GM12878 (cell line): ENCODE data around the gene ELL. TPM values are rescaled to one million over a fixed set of nuclear protein-coding genes. Genes with fewer than 3 reads are reported as not detected.

Experiments used
- CEBPB ChIP-seq, 2 experiments: fragments of 150-350 bp in 1 of 2; IDR thresholded peaks; 2 replicates each; pipeline ENCODE4 v1.6.1; 2012 to 2014; ENCODE audit warnings: low read depth in 2 of 2, low read length in 2 of 2, borderline replicate concordance in 1 of 2, inconsistent platforms in 1 of 2
- CHD2 ChIP-seq: IDR thresholded peaks from 2 replicates; pipeline ENCODE4 v1.6.1; 2011; ENCODE audit warnings: low read depth, low read length, improper control_type of control experiment, borderline replicate concordance
- CREB1 ChIP-seq: IDR thresholded peaks from 2 replicates; pipeline ENCODE4 v1.6.1; 2012; ENCODE audit warnings: low read depth, mild to moderate bottlenecking, inconsistent platforms
- DPF2 ChIP-seq: fragments of 450-650 bp; IDR thresholded peaks from 2 replicates; pipeline ENCODE4 v1.6.1; 2017; ENCODE audit warnings: mild to moderate bottlenecking
- E2F4 ChIP-seq: IDR thresholded peaks from 2 replicates; pipeline ENCODE4 v1.6.1; 2012; ENCODE audit warnings: low read depth, low read length, improper control_type of control experiment
- EP300 ChIP-seq, 2 experiments: fragments of 150-350 bp in 1 of 2; IDR thresholded peaks; 2 replicates each; pipeline ENCODE4 v1.6.1; 2011 to 2012; ENCODE audit warnings: low read depth in 2 of 2, low read length in 2 of 2, borderline replicate concordance in 1 of 2, improper control_type of control experiment in 1 of 2, inconsistent platforms in 1 of 2; ENCODE audit not compliant: control insufficient read depth in 1 of 2
- ETV6 ChIP-seq, 2 experiments: fragments of 450-650 bp in 1 of 2; IDR thresholded peaks in 1 of 2; conservative IDR thresholded peaks in 1 of 2; 2 replicates each; pipeline ENCODE4 v1.6.1; 2014; ENCODE audit warnings: antibody characterized with exemption in 1 of 2, borderline replicate concordance in 1 of 2, low read depth in 1 of 2, mild to moderate bottlenecking in 1 of 2, moderate library complexity in 1 of 2
- GABPA ChIP-seq: IDR thresholded peaks from 2 replicates; pipeline ENCODE4 v1.6.1; 2014; ENCODE audit warnings: antibody characterized with exemption, low read depth, mild to moderate bottlenecking, inconsistent platforms
- GATAD2B ChIP-seq: fragments of 450-650 bp; conservative IDR thresholded peaks from 2 replicates; pipeline ENCODE4 v1.6.1; 2017; ENCODE audit warnings: low read depth, mild to moderate bottlenecking, moderate library complexity
- IKZF1 ChIP-seq: fragments of 450-650 bp; conservative IDR thresholded peaks from 2 replicates; pipeline ENCODE4 v1.6.1; 2017; ENCODE audit warnings: antibody characterized with exemption, mild to moderate bottlenecking
- IKZF2 ChIP-seq, 2 experiments: fragments of 450-650 bp; IDR thresholded peaks; 2 replicates each; pipeline ENCODE4 v1.6.1; 2017; ENCODE audit warnings: mild to moderate bottlenecking in 2 of 2, moderate library complexity in 2 of 2
- KDM1A ChIP-seq: fragments of 200-600 bp; sonication (generic); IDR thresholded peaks from 2 replicates; pipeline ENCODE4 v1.6.1; 2016; ENCODE audit warnings: borderline replicate concordance
- MAX ChIP-seq: IDR thresholded peaks from 2 replicates; pipeline ENCODE4 v1.6.1; 2012; ENCODE audit warnings: low read depth, low read length, improper control_type of control experiment
- MEF2B ChIP-seq: fragments of 450-650 bp; IDR thresholded peaks from 2 replicates; pipeline ENCODE4 v1.6.1; 2018; ENCODE audit warnings: mild to moderate bottlenecking, moderate library complexity; ENCODE audit not compliant: partially characterized antibody, poor library complexity, severe bottlenecking
- MTA2 ChIP-seq: fragments of 450-650 bp; IDR thresholded peaks from 2 replicates; pipeline ENCODE4 v1.6.1; 2016; ENCODE audit warnings: low read depth, mild to moderate bottlenecking, moderate library complexity
- MXI1 ChIP-seq: fragments of 150-350 bp; IDR thresholded peaks from 2 replicates; pipeline ENCODE4 v1.6.1; 2011; ENCODE audit warnings: low read depth, mild to moderate bottlenecking, inconsistent platforms, low read length, improper control_type of control experiment
- NFYA ChIP-seq: IDR thresholded peaks from 2 replicates; pipeline ENCODE4 v1.6.1; 2011; ENCODE audit warnings: low read depth, mild to moderate bottlenecking, low read length, improper control_type of control experiment, borderline replicate concordance
- SREBF1 ChIP-seq: IDR thresholded peaks from 2 replicates; pipeline ENCODE4 v1.6.1; 2012; ENCODE audit warnings: mild to moderate bottlenecking, low read length
- USF2 ChIP-seq: IDR thresholded peaks from 2 replicates; pipeline ENCODE4 v1.6.1; 2011; ENCODE audit warnings: low read depth, low read length, improper control_type of control experiment, borderline replicate concordance
- polyA plus RNA-seq, 11 experiments: library from polyadenylated mRNA; depleted of rRNA in 4 of 11; unstranded in 6 of 11; stranded (reverse) in 5 of 11; fragments of >200 nt; fragmentation: Nextera tagmentation in 4 of 11; fragmentation: Illumina TruSeq in 1 of 11; extraction: Ambion mirVana in 4 of 11; extraction: Trizol in 1 of 11; gene quantifications; 1 replicate in 1 of 11; 2 replicates in 10 of 11; pipeline versions ENCODE4 v1.2.1 to v1.2.3, GENCODE V29; 2011 to 2016; ENCODE audit warnings: inconsistent platforms in 2 of 11, missing spikeins in 2 of 11, low read depth in 1 of 11
- total RNA-seq, 4 experiments: library from RNA; depleted of rRNA in 3 of 4; stranded (reverse); fragments of >200 nt in 3 of 4; fragmentation: Illumina TruSeq in 1 of 4; extraction: Trizol in 1 of 4; gene quantifications; 2 replicates each; pipeline versions ENCODE4 v1.2.1 to v1.2.3, GENCODE V29; 2013 to 2021
- TF ChIP-seq, protein P1 (sequence below): IDR thresholded peaks from 2 replicates; pipeline ENCODE4 v1.6.1; 2011; ENCODE audit warnings: low read depth, mild to moderate bottlenecking, low read length, moderate library complexity, borderline replicate concordance; ENCODE audit errors: extremely low read depth

Gene ELL
- total and polyA plus RNA-seq, 10 of the 15 experiments (the other 5 are each of a cell fraction or from before 2014, with no cell fraction given), result 0.91 to 25.0 (median 9.1) TPM

DNA sequence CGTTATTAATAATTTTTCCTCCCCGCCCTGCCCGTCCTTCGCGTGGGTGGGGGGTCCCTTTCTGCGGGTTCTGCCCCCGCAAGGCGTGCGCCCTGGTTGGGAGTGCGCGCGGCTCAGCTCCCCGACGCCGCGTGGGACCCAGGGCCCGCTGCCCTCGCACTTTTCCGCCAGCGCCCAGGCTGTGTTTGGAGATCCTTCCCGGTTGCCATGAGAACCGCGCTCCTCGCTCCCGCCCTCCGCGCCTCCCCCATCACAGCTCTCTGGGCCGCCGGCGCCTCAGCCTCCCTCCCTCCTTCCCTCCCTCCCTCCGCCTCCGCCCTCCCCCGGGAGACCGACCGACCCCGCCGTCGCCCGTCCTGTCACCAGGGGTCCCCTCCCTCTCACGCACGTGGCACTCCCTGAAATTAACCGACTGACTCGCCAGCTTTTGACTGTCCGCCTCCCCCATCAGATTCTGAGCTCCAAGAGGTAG is 105.1 kb downstream of the ELL start (continued):
- TF ChIP-seq EP300 (IDR thresholded peaks at IDR 0.05; ENCODE audit: borderline replicate concordance in 1 of 2, control insufficient read depth in 1 of 2, low read depth in 2 of 2, low read length in 2 of 2) (peak in 1 of 2 experiments; percentile 34; a peak in 1 of 4 replicates), MAX (peak; percentile 19; the same call in 1 of the 2 replicates), GATAD2B (no peak), ETV6 (conservative IDR thresholded peaks at IDR 0.05 in 1 of 2, IDR thresholded peaks at IDR 0.05 in 1 of 2; ENCODE audit: borderline replicate concordance in 1 of 2, low read depth in 1 of 2) (no peak), MXI1 (peak; percentile 82), MTA2 (no peak), CREB1 (0 out of 2 replicates have a peak, but pooled peaks have one; percentile 15), IKZF2 (IDR thresholded peaks at IDR 0.05) (peak; percentile 10 to 52; a peak in 2 of 4 replicates), KDM1A (no peak), CHD2 (peak; percentile 58), NFYA (no peak), CEBPB (IDR thresholded peaks at IDR 0.05; ENCODE audit: borderline replicate concordance in 1 of 2, low read depth in 2 of 2, low read length in 2 of 2) (no peak), SREBF1 (no peak), IKZF1 (peak; percentile 71), MEF2B (peak; percentile 55), USF2 (no peak), DPF2 (0 out of 2 replicates have a peak, but pooled peaks have one; percentile 20), E2F4 (0 out of 2 replicates have a peak, but pooled peaks have one; percentile 35), GABPA (no peak)
- TF ChIP-seq, protein P1, sequence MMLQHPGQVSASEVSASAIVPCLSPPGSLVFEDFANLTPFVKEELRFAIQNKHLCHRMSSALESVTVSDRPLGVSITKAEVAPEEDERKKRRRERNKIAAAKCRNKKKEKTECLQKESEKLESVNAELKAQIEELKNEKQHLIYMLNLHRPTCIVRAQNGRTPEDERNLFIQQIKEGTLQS, result no peak
